ENCODE results near the gene LRP5. TPM values are rescaled to one million over a fixed set of nuclear protein-coding genes. Genes with fewer than 3 reads are reported as not detected.

LRP5 gene
- total and polyA plus RNA-seq, 9 of the 15 experiments (the other 6 are each of a cell fraction or from before 2014, with no cell fraction given) = 0.48 to 44.2 (median 13.5) TPM

DNA sequence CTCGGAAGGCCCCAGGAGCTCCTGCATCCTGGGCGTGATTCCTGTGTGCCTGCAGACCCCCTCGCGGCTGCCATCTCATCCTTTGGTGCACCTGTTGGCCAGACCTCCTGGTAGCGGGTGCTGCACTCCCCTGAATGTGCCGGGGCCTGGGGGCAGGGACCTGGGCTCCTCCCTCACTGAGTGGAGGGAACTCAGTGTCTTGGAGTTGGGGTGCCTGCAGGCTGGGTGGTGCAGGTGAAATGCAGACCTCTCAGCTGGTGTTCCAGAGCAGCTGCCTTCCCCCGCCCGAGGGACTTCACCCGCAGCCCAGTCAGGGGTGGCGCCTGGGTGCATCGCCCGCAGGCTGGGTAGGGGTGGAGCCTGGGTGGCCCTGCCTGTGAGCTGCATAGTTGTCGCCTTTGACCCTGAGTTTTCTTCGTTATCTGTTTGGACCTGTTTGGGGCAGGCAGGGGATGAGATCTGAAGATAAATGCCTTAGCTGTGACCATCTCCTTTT is 31.4 kb downstream of the LRP5 start (continued):
- no peak for TF ChIP-seq CHD7 (IDR thresholded peaks at IDR 0.05; ENCODE audit: low read depth, low read length)
- TF ChIP-seq ETV5 (CRISPR knock-in tag; IDR thresholded peaks at IDR 0.05; ENCODE audit: low read depth) = no peak
- 0 out of 2 replicates have a peak, but pooled peaks have one; percentile 22 for TF ChIP-seq MYNN (IDR thresholded peaks at IDR 0.05)
- TF ChIP-seq MYNN (CRISPR knock-in tag; IDR thresholded peaks at IDR 0.05) = no peak
- TF ChIP-seq, protein P1, sequence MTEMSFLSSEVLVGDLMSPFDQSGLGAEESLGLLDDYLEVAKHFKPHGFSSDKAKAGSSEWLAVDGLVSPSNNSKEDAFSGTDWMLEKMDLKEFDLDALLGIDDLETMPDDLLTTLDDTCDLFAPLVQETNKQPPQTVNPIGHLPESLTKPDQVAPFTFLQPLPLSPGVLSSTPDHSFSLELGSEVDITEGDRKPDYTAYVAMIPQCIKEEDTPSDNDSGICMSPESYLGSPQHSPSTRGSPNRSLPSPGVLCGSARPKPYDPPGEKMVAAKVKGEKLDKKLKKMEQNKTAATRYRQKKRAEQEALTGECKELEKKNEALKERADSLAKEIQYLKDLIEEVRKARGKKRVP (CRISPR knock-in tag; IDR thresholded peaks at IDR 0.05) = no peak
- no peak for TF ChIP-seq ZNF316 (IDR thresholded peaks at IDR 0.05)
- no peak for TF ChIP-seq PPARD (CRISPR knock-in tag; IDR thresholded peaks at IDR 0.05)
- TF ChIP-seq, protein P2, sequence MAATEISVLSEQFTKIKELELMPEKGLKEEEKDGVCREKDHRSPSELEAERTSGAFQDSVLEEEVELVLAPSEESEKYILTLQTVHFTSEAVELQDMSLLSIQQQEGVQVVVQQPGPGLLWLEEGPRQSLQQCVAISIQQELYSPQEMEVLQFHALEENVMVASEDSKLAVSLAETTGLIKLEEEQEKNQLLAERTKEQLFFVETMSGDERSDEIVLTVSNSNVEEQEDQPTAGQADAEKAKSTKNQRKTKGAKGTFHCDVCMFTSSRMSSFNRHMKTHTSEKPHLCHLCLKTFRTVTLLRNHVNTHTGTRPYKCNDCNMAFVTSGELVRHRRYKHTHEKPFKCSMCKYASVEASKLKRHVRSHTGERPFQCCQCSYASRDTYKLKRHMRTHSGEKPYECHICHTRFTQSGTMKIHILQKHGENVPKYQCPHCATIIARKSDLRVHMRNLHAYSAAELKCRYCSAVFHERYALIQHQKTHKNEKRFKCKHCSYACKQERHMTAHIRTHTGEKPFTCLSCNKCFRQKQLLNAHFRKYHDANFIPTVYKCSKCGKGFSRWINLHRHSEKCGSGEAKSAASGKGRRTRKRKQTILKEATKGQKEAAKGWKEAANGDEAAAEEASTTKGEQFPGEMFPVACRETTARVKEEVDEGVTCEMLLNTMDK (IDR thresholded peaks at IDR 0.05; ENCODE audit: borderline replicate concordance, insufficient read depth, low read depth, low read length, poor library complexity, severe bottlenecking) = no peak
- no peak for TF ChIP-seq E2F3 (CRISPR knock-in tag; IDR thresholded peaks at IDR 0.05)
- no peak for TF ChIP-seq CEBPG (CRISPR knock-in tag; IDR thresholded peaks at IDR 0.05)
- TF ChIP-seq CEBPG (tag; conservative IDR thresholded peaks at IDR 0.05 in 1 of 2, IDR thresholded peaks at IDR 0.05 in 1 of 2) = no peak
- 0 out of 2 replicates have a peak, but pooled peaks have one; percentile 16 for TF ChIP-seq POLR2G (IDR thresholded peaks at IDR 0.05; ENCODE audit: low read depth, low read length)
- no peak for TF ChIP-seq RHOXF2B (CRISPR knock-in tag; conservative IDR thresholded peaks at IDR 0.05)

Measured in K562 (cell line).